ENCODE results near the gene SLX9.

Gene SLX9

DNA sequence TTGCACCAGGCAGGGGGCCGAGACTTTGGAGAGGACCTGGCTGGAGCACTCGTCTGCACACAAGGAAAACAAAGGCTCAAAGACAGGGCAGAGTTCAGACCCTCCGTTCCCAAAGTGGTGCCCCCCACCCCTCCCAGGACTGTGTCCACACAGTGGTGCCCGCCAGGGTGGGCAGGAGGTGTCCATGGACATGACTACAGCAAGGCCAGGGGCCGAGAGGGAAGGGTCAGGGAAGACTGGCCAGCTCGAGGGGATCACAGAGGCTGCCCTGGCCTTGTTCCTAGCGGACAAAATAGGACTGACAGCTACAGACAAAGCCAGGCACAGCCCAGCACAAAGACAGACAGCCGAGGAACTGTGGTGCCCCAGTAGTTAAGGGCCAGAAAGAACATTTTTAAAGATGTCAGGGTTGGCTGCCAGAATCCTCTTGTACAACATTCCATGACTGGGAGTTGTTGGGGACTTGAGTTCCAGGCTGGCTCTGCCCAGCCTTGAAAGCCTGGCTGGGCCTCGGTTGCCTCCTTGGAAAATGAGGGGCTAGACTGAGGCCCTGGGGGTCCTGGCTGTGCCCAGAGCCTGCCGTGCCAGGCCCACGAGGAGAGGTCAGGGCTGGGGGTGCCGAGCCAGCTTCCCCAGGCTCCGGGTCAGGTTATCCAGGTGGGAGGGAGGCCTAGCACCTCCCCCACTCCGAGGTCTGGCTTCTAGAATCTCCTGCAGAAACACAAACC lies 63.7 kb downstream of the SLX9 start:
- Histone ChIP-seq H3K4me1 (ENCODE audit: control insufficient read depth in 1 of 2, insufficient read depth in 2 of 2, low read length in 2 of 2) (peaks cover 0 to 18% of the 10 kb centered on the region in 2 donors), H3K27ac (ENCODE audit: low read length) (no peak overlapping the region), H3K4me3 (ENCODE audit: low read depth in 1 of 2, low read length in 2 of 2) (no peak overlapping the region), H3K27me3 (ENCODE audit: low read depth, low read length) (no peaks in the 10 kb centered on the region), H3K9me3 (ENCODE audit: control insufficient read depth in 1 of 2, low read length in 2 of 2) (no peaks in the 10 kb centered on the region), H3K36me3 (ENCODE audit: control insufficient read depth in 1 of 2, insufficient read depth in 2 of 2, low read length in 2 of 2) (no peaks in the 10 kb centered on the region)

- H3K27me3 ChIP-seq (ENCODE audit: low read depth, low read length): no peaks in the 10 kb centered on the region
- no peak overlapping the region for H3K4me3 ChIP-seq (ENCODE audit: low read depth in 1 of 2, low read length in 2 of 2)
- H3K36me3 ChIP-seq (ENCODE audit: control insufficient read depth in 1 of 2, insufficient read depth in 2 of 2, low read length in 2 of 2): no peaks in the 10 kb centered on the region
- H3K27ac ChIP-seq (ENCODE audit: low read length): no peak overlapping the region
- H3K9me3 ChIP-seq (ENCODE audit: control insufficient read depth in 1 of 2, low read length in 2 of 2): no peaks in the 10 kb centered on the region
- H3K4me1 ChIP-seq (ENCODE audit: control insufficient read depth in 1 of 2, insufficient read depth in 2 of 2, low read length in 2 of 2): peaks cover 0 to 18% of the 10 kb centered on the region in 2 donors
These were observed 64.2 kb downstream of the SLX9 start for GRCh38 chr21:45004059-45004422.

DNA sequence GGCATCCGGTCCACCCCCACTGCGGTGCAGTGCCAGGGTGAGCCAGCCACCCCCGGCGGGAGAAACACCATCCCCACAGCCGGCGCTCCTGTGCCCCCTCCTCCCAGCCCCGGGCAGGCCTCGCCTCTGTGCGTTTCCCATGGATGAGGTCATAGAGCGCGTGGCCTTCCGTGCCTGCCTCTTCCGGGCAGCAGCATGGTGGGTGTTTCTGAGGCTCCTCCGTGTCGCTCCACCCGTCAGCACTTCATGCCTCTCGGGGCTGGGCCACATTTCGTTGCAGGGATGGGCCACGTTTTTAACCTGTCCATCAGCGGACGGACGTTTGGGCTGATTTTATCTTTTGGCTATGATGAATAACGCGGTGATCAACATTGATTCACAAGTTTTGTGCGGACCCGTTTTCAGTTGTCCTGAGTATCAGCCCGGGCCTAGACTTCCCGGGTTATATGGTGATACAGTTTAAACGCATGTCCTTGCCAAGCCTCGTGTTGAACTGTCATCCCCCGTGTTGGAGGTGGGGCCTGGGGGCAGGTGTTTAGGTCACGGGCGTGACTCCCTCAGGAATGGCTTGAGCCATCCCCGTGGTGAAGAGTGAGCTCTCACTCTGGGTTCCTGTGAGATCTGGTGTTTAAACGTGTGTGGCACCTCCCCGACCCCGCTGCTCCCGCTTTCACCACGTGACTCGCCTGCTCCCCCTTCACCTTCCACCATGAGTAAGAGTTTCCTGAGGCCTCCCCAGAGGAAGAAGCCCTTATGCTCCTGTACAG lies 64.8 kb downstream of the SLX9 start:
- H3K4me3 ChIP-seq (ENCODE audit: low read depth in 1 of 2, low read length in 2 of 2): no peak overlapping the region
- no peaks in the 10 kb centered on the region for H3K27me3 ChIP-seq (ENCODE audit: low read depth, low read length)
- H3K4me1 ChIP-seq (ENCODE audit: control insufficient read depth in 1 of 2, insufficient read depth in 2 of 2, low read length in 2 of 2): peaks cover 0 to 18% of the 10 kb centered on the region in 2 donors
- H3K36me3 ChIP-seq (ENCODE audit: control insufficient read depth in 1 of 2, insufficient read depth in 2 of 2, low read length in 2 of 2): no peaks in the 10 kb centered on the region
- no peaks in the 10 kb centered on the region for H3K9me3 ChIP-seq (ENCODE audit: control insufficient read depth in 1 of 2, low read length in 2 of 2)
- no peak overlapping the region for H3K27ac ChIP-seq (ENCODE audit: low read length)

DNA sequence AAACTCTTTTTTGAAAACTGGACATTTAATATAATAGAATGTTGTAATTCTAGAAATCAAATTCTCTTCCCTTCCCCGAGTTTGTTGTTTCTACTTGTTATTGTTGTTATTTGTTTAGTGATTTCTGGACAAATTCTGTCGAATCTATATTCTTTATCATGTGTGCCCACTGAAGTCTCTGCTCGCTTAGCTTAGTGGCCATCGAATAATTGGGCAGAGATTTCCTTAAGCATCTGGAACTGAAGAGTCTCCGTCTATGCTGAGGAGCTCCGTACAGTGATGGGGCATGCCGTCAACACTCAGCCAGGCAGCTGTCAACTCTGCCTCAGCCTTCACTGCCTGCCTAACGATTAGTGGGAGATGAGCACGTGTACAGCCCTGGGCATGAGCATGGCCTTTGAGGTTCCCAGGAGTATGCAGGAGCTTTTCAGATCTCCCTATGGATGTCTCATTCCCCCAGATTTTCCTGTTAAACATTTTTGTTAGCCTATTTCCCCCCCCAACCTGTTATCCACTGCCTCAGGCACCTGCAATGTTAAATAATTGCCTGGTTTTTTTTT lies 66.8 kb downstream of the SLX9 start:
- Histone ChIP-seq H3K36me3 (ENCODE audit: control insufficient read depth in 1 of 2, insufficient read depth in 2 of 2, low read length in 2 of 2) (no peaks in the 10 kb centered on the region), H3K4me1 (ENCODE audit: control insufficient read depth in 1 of 2, insufficient read depth in 2 of 2, low read length in 2 of 2) (peaks cover 0 to 2% of the 10 kb centered on the region in 2 donors), H3K27me3 (ENCODE audit: low read depth, low read length) (no peaks in the 10 kb centered on the region), H3K9me3 (ENCODE audit: control insufficient read depth in 1 of 2, low read length in 2 of 2) (no peaks in the 10 kb centered on the region), H3K27ac (ENCODE audit: low read length) (no peak overlapping the region), H3K4me3 (ENCODE audit: low read depth in 1 of 2, low read length in 2 of 2) (no peak overlapping the region)

- peaks cover 0 to 9% of the 10 kb centered on the region in 2 donors for H3K4me1 ChIP-seq (ENCODE audit: control insufficient read depth in 1 of 2, insufficient read depth in 2 of 2, low read length in 2 of 2)
- no peaks in the 10 kb centered on the region for H3K27me3 ChIP-seq (ENCODE audit: low read depth, low read length)
- H3K4me3 ChIP-seq (ENCODE audit: low read depth in 1 of 2, low read length in 2 of 2): no peak overlapping the region
- H3K27ac ChIP-seq (ENCODE audit: low read length): no peak overlapping the region
- H3K36me3 ChIP-seq (ENCODE audit: control insufficient read depth in 1 of 2, insufficient read depth in 2 of 2, low read length in 2 of 2): no peaks in the 10 kb centered on the region
- no peaks in the 10 kb centered on the region for H3K9me3 ChIP-seq (ENCODE audit: control insufficient read depth in 1 of 2, low read length in 2 of 2)
These were observed 69.8 kb downstream of the SLX9 start for GRCh38 chr21:45009616-45010015.

GRCh38 chr21:45010096-45010495 lies 70.3 kb downstream of the SLX9 start:
- peaks cover 0 to 9% of the 10 kb centered on the region in 2 donors for H3K4me1 ChIP-seq (ENCODE audit: control insufficient read depth in 1 of 2, insufficient read depth in 2 of 2, low read length in 2 of 2)
- no peak overlapping the region for H3K4me3 ChIP-seq (ENCODE audit: low read depth in 1 of 2, low read length in 2 of 2)
- no peak overlapping the region for H3K27ac ChIP-seq (ENCODE audit: low read length)
- H3K9me3 ChIP-seq (ENCODE audit: control insufficient read depth in 1 of 2, low read length in 2 of 2): no peaks in the 10 kb centered on the region
- no peaks in the 10 kb centered on the region for H3K27me3 ChIP-seq (ENCODE audit: low read depth, low read length)
- H3K36me3 ChIP-seq (ENCODE audit: control insufficient read depth in 1 of 2, insufficient read depth in 2 of 2, low read length in 2 of 2): no peaks in the 10 kb centered on the region

DNA sequence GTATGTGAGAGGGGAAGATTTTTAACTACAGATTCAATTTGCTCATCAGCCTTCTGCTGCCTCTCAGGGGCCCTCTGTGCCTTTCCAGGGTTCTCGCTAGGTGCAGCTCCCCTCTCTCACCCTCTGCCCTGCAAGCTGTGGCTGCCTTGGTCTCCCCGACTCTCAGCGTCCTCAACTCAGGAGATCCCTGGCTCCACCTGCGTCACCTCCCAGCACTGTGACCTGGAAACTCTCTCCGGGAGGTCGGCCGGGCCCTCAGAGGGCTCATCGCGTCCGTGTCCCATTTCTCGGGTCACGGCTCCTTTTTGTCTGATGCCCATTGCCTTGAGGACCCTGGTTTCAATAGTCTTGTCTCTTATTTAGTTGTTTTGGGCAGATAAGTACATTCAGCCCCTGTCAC lies 71.0 kb downstream of the SLX9 start:
- Histone ChIP-seq H3K27ac (ENCODE audit: low read length) (no peak overlapping the region), H3K36me3 (ENCODE audit: control insufficient read depth in 1 of 2, insufficient read depth in 2 of 2, low read length in 2 of 2) (no peaks in the 10 kb centered on the region), H3K4me3 (ENCODE audit: low read depth in 1 of 2, low read length in 2 of 2) (no peak overlapping the region), H3K4me1 (ENCODE audit: control insufficient read depth in 1 of 2, insufficient read depth in 2 of 2, low read length in 2 of 2) (peaks cover 0 to 9% of the 10 kb centered on the region in 2 donors), H3K27me3 (ENCODE audit: low read depth, low read length) (no peaks in the 10 kb centered on the region), H3K9me3 (ENCODE audit: control insufficient read depth in 1 of 2, low read length in 2 of 2) (no peaks in the 10 kb centered on the region)

DNA sequence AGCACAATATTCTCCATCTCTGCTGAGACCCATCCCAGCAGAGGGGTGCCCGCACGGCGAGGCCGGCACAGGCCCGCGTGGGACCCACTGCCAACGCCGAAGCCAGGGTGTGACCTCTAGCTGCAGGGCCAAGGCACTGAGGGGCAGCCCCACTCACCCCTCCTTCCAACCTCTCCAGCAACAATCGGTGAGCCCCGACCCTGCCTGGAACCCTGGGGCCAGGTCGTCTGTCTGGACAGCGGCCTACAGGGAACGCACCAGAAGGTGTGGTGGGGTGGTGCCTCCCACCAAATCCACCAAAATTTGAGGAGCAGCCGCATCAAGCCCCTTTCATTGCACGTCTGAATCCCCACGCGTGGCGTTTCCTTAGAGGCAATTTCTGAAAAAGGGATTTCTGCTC lies 71.6 kb downstream of the SLX9 start:
- no peaks in the 10 kb centered on the region for H3K9me3 ChIP-seq (ENCODE audit: control insufficient read depth in 1 of 2, low read length in 2 of 2)
- H3K36me3 ChIP-seq (ENCODE audit: control insufficient read depth in 1 of 2, insufficient read depth in 2 of 2, low read length in 2 of 2): no peaks in the 10 kb centered on the region
- peaks cover 0 to 11% of the 10 kb centered on the region in 2 donors for H3K4me1 ChIP-seq (ENCODE audit: control insufficient read depth in 1 of 2, insufficient read depth in 2 of 2, low read length in 2 of 2)
- H3K27ac ChIP-seq (ENCODE audit: low read length): no peak overlapping the region
- no peaks in the 10 kb centered on the region for H3K27me3 ChIP-seq (ENCODE audit: low read depth, low read length)
- H3K4me3 ChIP-seq (ENCODE audit: low read depth in 1 of 2, low read length in 2 of 2): no peak overlapping the region

GRCh38 chr21:45011911-45012661 lies 72.3 kb downstream of the SLX9 start:
- no peaks in the 10 kb centered on the region for H3K27me3 ChIP-seq (ENCODE audit: low read depth, low read length)
- no peak overlapping the region for H3K27ac ChIP-seq (ENCODE audit: low read length)

DNA sequence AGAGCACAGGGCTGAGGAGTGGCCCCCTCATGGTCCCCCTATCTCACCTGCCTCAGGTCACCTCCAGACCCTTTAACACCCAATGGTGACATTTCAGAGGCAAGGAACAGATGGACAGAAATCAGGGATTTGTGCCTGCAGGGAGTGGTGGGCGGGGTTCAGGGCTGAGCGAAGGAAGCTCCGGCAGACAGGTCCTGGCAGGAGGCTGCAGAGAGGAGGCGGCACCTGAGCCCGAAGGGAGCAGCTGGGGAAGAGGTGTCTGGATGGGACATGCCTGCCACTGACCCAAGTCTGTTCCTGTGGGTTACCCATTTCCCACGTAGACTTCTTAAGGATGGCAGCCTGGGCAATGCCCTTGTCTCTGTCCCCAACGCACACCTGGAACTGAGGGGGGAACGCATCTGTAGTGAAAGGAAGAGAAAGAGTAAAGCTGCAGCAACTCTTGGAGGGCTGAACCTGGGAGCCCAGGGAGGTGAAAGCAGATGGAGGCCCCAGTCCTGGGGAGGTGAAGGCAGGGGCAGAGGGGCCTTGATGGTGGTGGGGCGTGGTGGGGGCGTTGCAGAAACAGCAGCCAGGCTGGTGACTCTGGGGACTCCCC lies 72.9 kb downstream of the SLX9 start:
- no peak overlapping the region for H3K27ac ChIP-seq (ENCODE audit: low read length)
- peaks cover 0 to 15% of the 10 kb centered on the region in 2 donors for H3K4me1 ChIP-seq (ENCODE audit: control insufficient read depth in 1 of 2, insufficient read depth in 2 of 2, low read length in 2 of 2)
- no peaks in the 10 kb centered on the region for H3K36me3 ChIP-seq (ENCODE audit: control insufficient read depth in 1 of 2, insufficient read depth in 2 of 2, low read length in 2 of 2)
- no peak overlapping the region for H3K4me3 ChIP-seq (ENCODE audit: low read depth in 1 of 2, low read length in 2 of 2)
- no peaks in the 10 kb centered on the region for H3K9me3 ChIP-seq (ENCODE audit: control insufficient read depth in 1 of 2, low read length in 2 of 2)
- H3K27me3 ChIP-seq (ENCODE audit: low read depth, low read length): peaks cover 2% of the 10 kb centered on the region

More at GRCh38 chr21:45011911-45012661, 72.3 kb downstream of the SLX9 start:
- H3K4me1 ChIP-seq (ENCODE audit: control insufficient read depth in 1 of 2, insufficient read depth in 2 of 2, low read length in 2 of 2): peaks cover 0 to 15% of the 10 kb centered on the region in 2 donors
- no peak overlapping the region for H3K4me3 ChIP-seq (ENCODE audit: low read depth in 1 of 2, low read length in 2 of 2)
- no peaks in the 10 kb centered on the region for H3K9me3 ChIP-seq (ENCODE audit: control insufficient read depth in 1 of 2, low read length in 2 of 2)
- H3K36me3 ChIP-seq (ENCODE audit: control insufficient read depth in 1 of 2, insufficient read depth in 2 of 2, low read length in 2 of 2): no peaks in the 10 kb centered on the region

Measured in muscle layer of duodenum (tissue), 2 donors.